ENCODE results near the gene FBRSL1.

The FBRSL1 gene

DNA sequence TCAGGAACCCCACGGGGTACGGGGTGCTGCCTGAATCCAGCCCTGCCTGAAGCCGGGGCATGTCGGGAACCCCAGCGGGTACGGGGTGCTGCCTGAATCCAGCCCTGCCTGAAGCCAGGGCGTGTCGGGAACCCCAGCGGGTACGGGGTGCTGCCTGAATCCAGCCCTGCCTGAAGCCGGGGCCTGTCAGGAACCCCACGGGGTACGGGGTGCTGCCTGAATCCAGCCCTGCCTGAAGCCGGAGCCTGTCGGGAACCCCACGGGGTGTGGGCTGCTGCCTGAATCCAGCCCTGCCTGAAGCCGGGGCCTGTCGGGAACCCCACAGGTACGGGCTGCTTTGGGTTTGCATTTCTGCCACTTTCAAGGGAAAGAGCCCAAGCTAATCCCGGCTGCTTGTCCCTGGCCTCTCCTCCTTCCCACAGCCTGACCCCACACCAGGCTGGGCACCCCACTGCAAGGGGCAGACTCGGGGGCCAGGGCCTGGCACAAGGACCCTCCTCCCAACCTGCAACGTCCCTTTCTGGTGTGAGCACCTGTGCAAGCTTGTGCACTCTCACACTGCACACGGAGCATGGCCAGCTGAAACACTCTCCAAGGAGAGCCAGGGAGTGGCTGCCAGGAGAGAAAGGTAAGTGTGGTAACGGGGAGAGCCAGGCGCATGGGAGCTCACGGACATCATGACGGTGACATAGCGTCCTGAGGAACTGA is 5.6 kb upstream of the FBRSL1 start:
- no peak for DNase-seq (ENCODE audit: low spot score)

DNA sequence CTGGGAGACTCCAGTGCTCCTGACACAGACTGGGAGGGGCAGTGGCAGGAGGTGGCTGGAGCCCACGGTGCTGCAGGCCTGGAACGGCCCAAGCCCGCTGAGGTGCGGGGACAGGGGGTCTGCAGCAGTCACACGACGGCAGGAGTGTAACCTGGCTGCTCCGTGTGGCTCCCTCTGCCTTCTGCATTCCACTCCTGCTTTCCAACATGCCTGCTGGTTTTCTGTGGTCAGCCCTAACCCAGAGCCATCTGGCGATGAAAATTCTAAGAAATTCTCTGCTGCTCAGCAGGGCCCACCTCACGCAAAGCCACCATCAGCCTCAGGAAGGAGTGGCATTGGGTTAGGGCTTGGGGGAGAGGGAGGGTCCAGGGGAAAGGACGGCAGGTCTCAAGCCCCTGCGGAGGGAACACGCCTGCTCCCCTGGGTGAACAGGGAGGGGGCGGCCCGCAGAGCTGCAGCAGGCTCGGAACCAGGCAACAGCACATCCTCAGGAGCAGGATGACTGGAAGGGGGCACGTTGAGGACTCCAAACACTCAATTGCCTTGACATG is 5.0 kb upstream of the FBRSL1 start:
- no peak for DNase-seq (ENCODE audit: low spot score)

DNA sequence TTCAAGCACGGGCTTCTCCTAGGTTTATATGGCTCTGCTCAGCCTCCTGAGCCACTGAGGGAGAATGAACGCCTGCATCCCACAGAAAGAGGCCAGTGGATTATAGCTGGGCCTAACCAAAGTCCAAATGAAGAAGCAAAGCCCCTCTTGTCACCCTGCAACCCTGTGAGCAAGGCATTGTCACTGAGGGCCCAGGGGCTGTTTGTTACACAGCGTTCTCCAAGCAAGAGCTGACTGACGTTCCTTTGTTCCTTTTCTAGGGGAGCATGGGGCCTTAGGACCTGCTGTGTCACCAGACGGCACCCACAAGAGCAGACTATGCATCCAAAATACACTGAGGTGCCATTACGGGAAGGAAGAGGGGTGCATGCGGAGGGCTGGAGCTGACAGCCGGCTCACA is 4.3 kb upstream of the FBRSL1 start:
- DNase-seq (ENCODE audit: low spot score): no peak

DNA sequence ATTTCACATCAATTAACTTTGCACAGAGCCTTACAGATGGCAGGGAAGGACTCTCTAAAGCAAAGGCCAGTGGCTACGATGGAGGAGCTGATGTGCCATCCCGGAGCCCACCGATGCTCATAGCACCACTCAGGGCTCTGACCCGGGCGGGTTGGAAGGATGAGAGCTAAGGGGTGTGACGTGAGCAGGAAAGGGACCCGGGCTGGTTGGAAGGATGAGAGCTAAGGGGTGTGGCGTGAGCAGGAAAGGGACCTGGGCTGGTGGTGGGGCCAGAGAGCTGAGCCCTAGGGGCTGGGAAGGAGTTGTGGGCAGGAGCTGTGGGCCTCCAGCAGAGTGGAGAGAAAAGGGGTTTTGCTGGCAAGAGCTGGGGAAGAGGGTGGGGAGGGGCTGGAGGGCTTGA is 3.8 kb upstream of the FBRSL1 start:
- DNase-seq (ENCODE audit: low spot score): no peak

DNA sequence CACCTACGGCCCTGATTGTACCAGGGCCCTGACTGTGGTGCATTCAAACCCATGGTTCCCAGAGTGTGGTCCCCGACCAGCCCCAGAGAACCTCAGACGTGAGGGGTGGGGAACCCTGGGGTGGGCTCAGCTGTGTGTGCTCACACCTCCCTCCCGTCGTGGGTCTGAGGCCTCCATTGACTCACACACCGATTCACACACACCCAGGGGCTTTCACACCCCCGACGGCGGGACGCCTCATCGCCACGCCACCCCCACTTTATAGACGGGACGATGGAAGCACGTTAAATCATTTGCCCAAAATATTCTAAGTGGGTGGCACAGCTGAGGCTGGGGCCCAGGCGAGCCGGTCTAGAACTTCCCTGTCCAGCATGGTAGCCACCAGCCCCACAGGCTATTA is 3.4 kb upstream of the FBRSL1 start:
- no peak for DNase-seq (ENCODE audit: low spot score)

DNA sequence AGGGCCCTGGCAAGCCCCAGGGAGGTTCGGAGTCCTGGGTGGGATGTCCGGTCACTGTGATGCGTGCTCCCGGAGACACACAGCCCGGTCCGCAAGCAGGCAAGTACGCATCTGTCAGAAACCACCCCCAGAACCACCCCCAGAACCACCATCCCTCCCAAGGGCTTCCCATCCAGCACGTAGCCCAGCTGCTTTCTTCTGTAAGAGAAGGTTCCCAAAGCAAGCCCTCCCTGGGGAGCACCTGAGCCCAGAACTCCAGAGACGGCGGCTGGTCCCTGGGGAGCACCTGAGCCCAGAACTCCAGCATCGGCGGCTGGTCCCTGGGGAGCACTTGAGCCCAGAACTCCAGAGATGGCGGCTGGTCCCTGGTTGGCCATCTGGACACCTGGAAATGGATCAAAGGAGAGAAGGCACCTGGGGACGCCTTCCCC is 2.6 kb upstream of the FBRSL1 start:
- no peak for DNase-seq (ENCODE audit: low spot score)

DNA sequence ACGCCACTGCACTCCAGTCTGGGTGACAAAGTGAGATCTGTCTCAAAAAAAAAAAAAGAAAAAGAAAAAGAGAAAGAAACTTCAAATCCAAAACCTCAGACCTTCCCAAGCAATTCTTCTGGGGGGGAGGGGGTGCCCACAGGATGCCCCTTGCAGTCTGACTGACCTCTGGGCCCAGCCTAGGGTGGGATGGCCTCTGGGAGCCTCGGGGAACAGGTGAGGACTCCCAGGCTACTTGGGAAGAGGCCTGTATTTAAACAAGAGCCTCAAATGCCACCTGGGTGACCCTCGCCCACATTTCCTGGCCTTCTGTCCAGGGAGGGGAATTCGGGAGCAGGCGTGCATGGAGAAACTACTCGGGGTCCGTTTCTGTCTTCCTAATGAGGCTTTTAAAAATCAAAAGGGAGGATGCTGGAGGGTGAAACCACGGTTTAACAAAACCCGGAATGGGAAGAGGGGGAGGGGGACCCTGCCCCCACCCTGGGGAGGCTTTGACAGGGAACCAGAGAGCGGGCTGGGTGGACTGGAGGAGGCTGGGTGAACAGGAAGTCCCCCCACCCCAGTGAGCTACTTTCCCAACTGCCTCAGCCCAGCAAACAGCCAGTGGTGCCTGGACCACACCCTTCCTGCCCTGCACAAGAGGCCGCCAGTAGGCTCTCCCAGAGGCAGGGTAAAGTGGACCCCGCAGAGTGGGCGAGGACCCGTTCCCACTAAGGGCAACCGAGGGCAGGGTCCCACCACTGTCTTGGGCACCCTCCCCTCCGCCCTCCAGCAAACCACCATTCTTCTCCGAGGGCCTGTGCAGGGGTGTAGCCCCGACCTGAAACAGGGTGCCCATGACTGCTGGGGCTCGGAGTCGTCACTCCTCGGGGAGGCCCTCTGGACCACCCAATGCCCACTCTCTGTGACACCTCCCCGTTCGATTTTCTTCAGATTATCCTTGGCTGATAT is 1.5 kb upstream of the FBRSL1 start:
- DNase-seq (ENCODE audit: low spot score): peak; percentile 57

DNA sequence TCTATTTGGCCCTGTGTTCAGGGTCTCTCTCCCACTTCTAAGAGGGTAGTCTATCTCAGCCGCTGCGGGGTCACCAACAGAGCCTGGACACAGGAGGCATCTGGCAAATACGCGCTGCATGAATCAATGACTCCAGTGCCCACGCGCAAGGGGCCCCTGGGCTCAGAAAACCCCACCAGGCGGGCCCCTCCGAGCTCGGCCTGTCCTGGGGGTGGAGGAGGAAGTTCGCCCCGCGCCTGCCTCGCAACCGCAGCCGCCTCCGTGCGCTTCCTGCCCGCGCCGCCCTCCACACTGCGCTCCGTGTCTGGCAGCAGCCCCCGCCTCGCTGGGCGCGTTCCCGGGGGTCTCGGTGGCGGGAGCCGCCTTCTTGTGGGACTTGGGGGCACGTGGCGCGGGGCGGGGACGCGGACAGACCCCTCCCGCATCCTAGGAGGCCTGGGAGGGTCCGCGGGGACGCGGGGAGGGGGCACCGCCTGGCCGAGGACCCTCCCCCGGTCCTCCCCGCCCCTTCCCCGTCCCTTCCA is 811 bp upstream of the FBRSL1 start:
- DNase-seq (ENCODE audit: low spot score): peak; percentile 42

DNA sequence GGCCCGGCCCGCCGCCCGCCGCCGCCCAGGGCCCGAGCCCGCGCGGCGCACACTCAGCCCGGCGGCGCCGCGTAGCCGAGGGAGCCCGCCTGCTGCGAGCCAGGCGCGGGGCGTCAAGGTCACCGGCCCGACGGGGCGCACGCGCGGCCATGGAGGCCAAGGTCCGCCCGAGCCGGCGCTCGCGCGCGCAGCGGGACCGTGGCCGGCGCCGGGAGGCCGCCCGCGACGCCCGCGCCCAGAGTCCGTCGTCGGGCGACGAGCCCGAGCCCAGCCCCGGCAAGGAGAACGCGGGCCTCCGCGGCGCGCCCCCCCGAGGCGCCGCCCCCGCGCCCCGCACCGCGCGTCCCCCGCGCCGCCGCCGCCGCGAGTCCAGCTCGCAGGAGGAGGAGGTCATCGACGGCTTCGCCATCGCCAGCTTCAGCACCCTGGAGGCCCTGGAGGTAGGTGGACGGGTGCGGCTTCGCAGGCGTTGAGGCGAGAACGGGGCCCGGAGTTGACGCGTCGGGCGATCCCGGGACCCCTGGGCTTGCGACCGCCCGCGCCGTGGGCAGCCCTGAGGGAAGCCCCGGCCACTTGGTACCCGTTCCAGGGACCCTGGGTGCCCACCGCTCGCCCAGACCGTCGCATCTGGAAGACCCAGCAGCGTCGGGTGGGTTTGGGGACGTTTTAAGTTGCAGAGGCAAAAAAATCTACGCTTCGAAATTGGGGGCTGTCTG is 629 bp downstream of the FBRSL1 start:
- no peak for DNase-seq (ENCODE audit: low spot score)

DNA sequence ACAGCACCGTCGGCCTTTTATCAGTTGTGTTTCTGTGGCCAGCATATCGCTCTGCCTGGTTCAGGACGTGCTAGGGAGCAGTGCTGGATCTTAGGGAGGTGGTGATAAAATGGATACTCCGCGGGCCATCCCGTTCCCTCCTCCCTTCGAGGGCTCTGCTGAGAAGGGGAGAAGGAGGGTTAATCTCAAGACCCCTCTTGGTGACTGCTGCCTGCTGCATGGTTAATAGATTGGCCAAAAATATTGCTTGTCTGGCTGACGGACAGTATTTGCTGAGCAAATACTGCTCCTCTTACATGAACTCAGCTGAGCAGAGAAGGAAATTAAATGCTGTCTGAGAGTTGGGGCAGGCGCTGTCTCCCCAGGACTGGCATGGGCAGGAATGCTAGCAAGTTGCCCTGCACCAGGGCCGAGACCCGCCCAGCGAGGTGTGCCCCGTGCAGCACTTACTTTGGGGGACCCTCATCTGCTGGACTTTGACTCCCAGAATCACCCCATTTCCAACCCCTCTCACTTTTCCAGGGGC is 1.2 kb downstream of the FBRSL1 start:
- no peak for DNase-seq (ENCODE audit: low spot score)

DNA sequence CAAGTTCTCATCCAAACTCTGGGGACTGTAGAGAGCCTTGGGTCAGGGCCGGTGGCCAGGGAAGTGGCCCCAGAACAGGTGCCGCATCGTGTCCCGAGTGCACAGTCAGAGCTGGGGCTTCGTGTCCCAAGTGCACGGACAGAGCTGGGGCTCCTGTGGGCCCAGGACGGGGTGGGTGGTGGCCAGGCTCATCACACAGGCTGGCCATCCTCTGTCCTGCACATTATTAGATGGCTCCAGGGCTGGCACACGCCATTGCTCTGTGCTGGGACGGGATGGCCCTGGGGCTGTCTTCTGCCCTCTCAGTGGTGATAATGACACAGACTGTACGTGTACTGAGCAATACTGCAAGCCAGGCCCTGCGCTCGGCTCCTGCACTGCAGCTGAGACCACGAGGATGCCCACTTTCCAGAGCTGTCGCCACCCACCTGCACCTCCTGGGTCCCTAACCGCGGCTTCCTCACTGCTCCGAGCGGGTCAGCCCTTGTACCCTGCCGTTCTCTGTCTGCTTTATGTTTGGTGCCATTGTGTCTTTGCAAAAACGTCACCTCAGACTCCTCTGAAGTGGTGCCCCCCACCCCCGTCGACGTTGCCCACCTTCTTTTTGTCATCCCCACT is 1.9 kb downstream of the FBRSL1 start:
- no peak for DNase-seq (ENCODE audit: low spot score)

DNA sequence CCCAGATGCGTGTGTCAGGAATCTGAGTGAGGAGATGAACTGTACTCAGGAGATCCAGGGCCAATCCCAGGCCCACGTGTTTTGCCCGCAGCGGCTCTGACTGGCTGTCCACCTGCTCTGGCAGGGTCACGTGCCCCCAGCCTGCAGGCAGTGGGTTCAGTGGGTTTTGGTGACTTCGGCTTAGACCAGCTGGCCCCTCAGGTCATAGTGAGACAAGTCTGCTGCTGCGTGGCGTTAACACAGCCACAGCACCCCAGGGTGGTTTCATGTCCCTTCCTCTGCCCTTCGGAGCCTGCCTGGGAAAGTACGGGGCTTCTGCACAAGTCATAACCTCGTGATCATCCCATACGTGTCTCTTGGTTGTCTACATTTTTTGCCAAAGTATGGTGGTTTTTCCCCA is 2.6 kb downstream of the FBRSL1 start:
- no peak for DNase-seq (ENCODE audit: low spot score)

DNA sequence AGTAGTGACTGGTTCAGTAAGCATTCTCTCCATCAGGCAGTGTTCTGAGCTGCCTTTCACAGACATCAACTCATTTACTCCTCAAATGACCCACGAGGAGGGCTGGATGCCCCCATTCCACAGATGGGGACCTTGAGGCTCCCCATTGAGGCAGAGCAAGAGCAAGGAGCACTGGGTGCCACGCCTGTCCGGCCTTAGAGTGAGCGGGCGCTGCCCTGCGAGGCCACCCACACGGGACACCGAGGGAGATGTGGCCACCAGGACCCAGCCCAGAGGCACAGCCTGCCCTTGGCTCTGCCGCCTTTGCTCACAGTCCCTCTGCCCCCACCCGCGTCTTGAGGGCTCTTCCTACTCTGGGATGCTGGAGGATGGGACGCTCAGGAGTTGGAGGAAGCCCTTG is 3.0 kb downstream of the FBRSL1 start:
- DNase-seq (ENCODE audit: low spot score): no peak

DNA sequence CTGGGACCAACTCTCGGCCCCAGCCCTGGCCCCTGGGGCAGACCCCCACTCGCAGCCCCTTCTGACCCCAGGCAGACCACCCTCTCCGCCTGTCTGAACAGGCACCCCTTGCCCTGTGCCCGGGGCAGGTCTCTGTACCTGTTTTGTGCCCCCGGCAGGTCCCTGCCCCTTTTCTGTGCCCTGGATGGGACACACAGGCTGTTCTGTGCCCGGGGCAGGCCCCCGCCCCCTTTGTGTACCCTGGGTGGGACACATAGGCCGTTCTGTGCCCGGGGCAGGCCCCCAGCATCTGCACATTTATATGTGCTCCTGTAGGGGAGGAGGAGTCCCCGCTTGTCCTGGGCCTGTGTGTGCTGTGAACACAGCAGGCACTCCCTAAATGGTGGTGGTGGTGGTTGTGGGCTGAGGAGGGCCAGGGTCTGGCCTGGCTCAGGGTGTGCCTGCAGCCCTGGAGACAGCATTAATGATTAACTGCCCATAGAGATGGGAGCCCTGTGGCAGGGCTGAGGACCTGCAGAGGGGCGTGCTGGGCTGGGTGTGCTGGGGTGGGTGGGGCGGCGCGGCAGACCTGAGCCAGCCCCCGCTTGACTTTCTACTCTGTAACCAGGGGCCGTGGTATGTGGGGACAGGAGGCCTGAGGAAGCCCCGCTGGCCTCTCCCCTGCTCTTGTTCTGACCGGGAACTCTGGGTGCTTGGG is 3.7 kb downstream of the FBRSL1 start:
- no peak for DNase-seq (ENCODE audit: low spot score)

DNA sequence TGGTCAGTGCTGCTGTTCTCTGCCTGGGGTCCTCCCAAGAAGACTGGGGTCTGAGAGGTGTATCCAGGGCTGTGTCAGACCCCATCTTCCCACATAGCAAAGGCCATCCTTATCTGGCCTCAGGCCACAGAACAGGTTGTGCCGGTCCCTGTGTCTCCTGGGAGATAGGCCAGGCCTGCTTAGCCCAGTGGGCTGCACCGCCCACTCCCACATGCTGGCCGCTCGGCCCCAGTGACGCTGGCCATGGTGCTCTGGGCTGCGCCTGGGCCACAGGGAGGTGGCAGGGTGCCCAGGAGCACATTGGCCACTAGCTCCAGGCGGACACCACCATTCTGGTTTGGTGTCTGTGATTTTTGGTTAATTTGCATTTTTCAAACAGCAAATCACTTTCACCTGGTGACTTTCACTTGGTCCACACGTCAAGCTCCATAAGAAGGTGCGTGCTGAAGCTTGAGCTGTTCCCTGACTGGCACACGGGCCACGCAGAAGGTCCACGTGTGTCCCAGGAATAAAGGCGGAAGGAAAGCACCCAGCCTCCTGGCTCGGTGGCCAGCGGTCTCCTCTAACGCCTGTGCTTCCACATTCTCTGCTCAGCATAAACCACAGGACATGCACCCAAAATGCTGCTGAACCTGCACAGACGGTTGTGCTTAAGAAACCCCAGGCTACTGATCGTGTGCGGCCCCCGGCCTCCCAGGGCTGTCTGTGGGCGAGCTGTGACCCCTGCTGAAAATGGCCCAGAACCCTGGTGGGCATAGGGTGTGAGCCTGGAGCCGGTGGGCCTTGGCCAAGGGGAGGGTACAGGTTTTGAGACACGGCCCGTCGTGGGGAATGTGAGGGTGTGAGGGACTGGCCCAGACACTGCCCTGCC is 4.6 kb downstream of the FBRSL1 start:
- no peak for DNase-seq (ENCODE audit: low spot score)

DNA sequence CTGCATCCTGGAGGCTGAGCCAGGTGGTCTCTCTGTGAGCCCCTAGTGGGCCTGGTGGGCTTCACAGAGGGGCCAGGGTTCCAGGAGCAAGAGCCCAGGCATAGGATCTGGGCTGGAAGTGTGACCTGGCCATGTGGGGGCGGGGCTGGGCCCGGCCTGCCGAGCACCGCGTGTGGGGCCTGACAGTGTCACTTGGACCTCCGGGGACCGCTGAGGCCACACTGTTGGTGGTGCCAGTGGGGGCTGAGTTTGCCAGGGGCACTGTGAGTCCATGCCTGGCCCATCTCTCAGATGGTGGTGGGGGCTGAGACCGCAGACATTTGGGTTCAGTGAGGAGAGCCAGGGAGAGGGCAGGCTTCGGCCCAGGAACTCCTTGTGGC is 5.2 kb downstream of the FBRSL1 start:
- no peak for DNase-seq (ENCODE audit: low spot score)

DNA sequence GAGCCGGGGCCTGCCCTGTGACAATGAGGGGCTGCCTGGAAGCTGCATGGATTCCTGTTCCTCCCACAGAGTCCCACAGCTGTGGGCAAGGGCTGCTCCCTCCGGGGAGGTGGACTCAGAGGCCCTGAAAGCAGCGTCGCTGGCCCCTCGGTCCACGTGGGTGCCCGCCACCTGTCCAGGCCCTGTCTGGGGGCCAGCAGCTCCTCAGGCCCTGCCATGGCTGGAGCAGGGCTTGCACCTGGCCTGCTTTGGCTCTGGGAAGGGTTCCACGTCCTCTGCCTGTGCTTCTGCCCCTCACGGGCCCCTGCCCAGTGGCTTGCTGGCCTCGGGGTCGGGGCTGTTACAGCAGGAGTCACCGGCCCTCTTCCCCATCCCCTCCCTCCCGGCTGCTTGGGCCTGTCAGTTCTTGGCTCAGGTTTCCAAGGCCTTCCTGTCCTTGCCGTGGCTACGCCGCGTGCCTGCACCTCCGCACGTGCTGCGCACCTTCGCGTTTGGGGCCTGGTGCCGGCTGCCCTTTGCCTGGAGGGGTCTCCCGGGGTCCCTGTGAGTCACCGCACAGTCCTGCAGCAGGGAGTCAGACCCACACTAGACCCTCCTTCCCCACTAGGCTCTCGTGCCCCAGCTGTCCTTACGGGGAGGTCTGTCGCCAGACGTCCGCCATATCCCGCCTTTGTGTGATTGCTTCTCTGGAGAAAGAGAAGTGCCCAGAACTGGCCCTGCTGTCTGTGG is 5.8 kb downstream of the FBRSL1 start:
- no peak for DNase-seq (ENCODE audit: low spot score)

DNA sequence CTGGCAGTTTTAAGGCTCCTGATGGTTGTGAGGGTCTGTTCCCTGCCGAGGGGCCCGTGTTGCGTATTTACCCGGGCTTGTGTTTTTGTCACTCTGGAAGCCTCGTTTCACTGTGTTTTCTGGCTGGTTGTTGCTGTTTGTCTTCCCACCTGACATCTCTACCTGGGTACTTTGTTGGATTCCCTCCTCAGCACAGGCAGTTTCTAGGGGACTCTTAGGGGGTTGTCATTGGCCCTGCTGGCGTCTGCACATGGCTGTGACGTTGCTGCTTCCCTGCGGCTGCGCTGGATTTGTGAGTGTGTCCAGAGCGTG is 6.4 kb downstream of the FBRSL1 start:
- no peak for DNase-seq (ENCODE audit: low spot score)

DNA sequence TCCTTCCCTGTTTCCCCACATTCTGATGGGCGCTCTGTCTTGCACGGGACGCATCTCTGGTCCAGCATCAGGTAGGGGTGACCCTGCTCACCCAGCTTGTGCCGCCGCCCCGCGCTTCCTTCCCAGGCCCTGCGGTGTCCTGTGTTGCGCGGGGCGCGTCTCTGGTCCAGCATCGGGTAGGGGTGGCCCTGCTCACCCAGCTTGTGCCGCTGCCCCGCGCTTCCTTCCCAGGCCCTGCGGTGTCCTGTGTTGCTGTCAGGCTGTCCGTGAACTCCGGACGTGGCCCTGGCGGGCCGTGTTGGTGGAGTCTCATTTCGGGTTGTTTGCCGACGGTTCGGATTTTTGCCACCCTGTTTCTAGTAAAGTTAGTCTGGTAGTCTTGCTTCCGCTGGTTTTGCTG is 6.8 kb downstream of the FBRSL1 start:
- no peak for DNase-seq (ENCODE audit: low spot score)

All from CD4-positive, alpha-beta T cell treated with Interleukin-2 at 100 ng/mL for 4 hours (primary cell).